Measurements from ENCODE around the gene HYAL3. TPM values are rescaled to one million over a fixed set of nuclear protein-coding genes. Genes with fewer than 3 reads are reported as not detected.
"Not testable (repeated sequence)": the region's sequence is repeated elsewhere in the genome, so short reads cannot be mapped to it uniquely, and the experiment has no call there.

Gene HYAL3
- total RNA-seq, 1 donor from 2014 or later = 3.7 TPM

DNA sequence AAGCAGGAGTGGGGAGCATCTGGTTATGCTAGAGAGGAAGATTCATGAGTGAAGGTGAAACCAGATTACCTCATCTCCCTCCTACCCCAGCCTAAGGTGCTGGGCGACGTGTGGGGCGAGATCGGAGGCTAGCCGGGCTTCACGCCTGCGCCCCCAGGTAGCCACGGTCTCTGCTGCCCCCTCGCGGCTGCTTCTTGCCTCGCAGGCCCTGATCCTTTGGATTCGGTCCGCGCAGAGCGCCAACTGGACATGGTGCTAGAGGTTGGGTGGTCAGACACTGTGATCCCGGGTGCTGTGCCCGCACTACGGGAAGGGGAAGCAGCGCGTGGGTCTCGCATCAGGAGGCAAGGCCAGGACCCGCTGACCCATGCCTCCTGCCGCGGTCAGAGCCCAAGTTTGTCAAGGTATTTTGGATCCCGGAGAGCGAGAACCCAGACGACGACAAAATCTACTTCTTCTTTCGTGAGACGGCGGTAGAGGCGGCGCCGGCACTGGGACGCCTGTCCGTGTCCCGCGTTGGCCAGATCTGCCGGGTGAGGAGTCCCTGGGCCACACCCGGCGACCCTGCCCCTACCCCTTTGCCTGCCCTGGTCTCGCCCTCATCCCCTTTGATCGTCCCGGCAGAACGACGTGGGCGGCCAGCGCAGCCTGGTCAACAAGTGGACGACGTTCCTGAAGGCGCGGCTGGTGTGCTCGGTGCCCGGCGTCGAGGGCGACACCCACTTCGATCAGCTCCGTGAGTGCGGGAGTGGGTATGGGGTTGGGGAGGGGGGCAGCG, 26.1 kb downstream of the HYAL3 start:
- peaks cover 0 to 8% (median 0%) of the 10 kb centered on the region in 3 donors for H3K27me3 ChIP-seq (ENCODE audit: control insufficient read depth in 3 of 3, insufficient read depth in 3 of 3, low read length in 3 of 3)
- H3K9me3 ChIP-seq (ENCODE audit: control insufficient read depth in 3 of 3, low read length in 3 of 3) = no peaks in the 10 kb centered on the region
- peaks cover 35 to 50% (median 43%) of the 10 kb centered on the region in 3 donors for H3K4me1 ChIP-seq (ENCODE audit: control insufficient read depth in 3 of 3, insufficient read depth in 3 of 3, low read length in 3 of 3)
- no peak overlapping the region for H3K27ac ChIP-seq (ENCODE audit: low read depth, low read length)
- H3K4me3 ChIP-seq (ENCODE audit: low read length in 3 of 3) = peak overlapping the region; percentile 16 to 76 (median 52)
- H3K36me3 ChIP-seq (ENCODE audit: control insufficient read depth in 3 of 3, insufficient read depth in 3 of 3, low read length in 3 of 3) = no peaks in the 10 kb centered on the region
- peak overlapping the region; percentile 2 to 75 (median 73) for H3K9ac ChIP-seq (ENCODE audit: low read depth in 1 of 3, low read length in 3 of 3)

GRCh38 chr3:50272538-50272910, 26.7 kb downstream of the HYAL3 start:
- peak overlapping the region in 1 of 3 donors; percentile 75 for H3K9ac ChIP-seq (ENCODE audit: low read depth in 1 of 3, low read length in 3 of 3)
- not testable (repeated sequence) for H3K4me3 ChIP-seq (ENCODE audit: low read length in 3 of 3); H3K27ac ChIP-seq (ENCODE audit: low read depth, low read length); H3K9me3 ChIP-seq (ENCODE audit: control insufficient read depth in 3 of 3, low read length in 3 of 3); H3K36me3 ChIP-seq (ENCODE audit: control insufficient read depth in 3 of 3, insufficient read depth in 3 of 3, low read length in 3 of 3); H3K27me3 ChIP-seq (ENCODE audit: control insufficient read depth in 3 of 3, insufficient read depth in 3 of 3, low read length in 3 of 3)
- H3K4me1 ChIP-seq (ENCODE audit: control insufficient read depth in 3 of 3, insufficient read depth in 3 of 3, low read length in 3 of 3) = peaks cover 38 to 52% (median 43%) of the 10 kb centered on the region in 3 donors

- Histone ChIP-seq H3K9ac (ENCODE audit: low read depth in 1 of 3, low read length in 3 of 3) (no peak overlapping the region), H3K9me3 (ENCODE audit: control insufficient read depth in 3 of 3, low read length in 3 of 3) (no peaks in the 10 kb centered on the region), H3K27ac (ENCODE audit: low read depth, low read length) (no peak overlapping the region), H3K4me1 (ENCODE audit: control insufficient read depth in 3 of 3, insufficient read depth in 3 of 3, low read length in 3 of 3) (peaks cover 48 to 63% (median 53%) of the 10 kb centered on the region in 3 donors), H3K36me3 (ENCODE audit: control insufficient read depth in 3 of 3, insufficient read depth in 3 of 3, low read length in 3 of 3) (no peaks in the 10 kb centered on the region), H3K27me3 (ENCODE audit: control insufficient read depth in 3 of 3, insufficient read depth in 3 of 3, low read length in 3 of 3) (peaks cover 0 to 7% (median 0%) of the 10 kb centered on the region in 3 donors), H3K4me3 (ENCODE audit: low read length in 3 of 3) (no peak overlapping the region)
These were observed 27.8 kb downstream of the HYAL3 start for GRCh38 chr3:50271314-50271936.

DNA sequence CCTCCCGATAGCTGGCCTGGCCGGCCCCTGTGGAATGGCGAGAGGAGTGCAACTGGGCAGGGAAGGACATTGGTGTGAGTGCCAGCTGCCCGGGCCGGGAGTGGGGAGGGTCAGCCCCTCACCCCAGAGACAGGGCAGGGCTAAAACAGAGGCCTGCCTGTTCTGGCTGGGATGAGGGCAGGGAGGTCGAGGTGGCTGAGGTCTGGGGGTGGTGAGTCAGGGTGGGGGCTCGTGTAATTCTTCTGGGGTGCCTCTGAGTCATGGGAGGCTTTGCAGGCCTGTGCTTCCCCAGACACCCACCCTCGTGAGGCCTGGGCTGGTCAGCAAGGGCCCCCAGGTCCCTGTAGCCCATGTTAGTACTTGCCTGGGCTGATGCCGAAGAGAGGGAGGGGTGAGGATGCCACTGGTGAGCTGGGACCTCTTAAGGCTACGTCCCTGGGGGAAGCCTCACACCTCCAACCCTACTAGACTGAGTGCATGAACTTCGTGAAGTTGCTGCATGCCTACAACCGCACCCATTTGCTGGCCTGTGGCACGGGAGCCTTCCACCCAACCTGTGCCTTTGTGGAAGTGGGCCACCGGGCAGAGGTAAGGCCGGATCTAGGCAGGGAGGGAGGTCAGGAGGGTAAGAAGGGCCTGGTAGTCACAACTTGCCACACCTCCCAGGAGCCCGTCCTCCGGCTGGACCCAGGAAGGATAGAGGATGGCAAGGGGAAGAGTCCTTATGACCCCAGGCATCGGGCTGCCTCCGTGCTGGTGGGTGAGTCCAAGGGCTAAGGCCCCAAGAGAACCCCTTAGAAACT, 28.6 kb downstream of the HYAL3 start:
- Histone ChIP-seq H3K9me3 (ENCODE audit: control insufficient read depth in 3 of 3, low read length in 3 of 3) (no peaks in the 10 kb centered on the region), H3K9ac (ENCODE audit: low read depth in 1 of 3, low read length in 3 of 3) (peak overlapping the region in 1 of 3 donors; percentile 90), H3K27ac (ENCODE audit: low read depth, low read length) (no peak overlapping the region), H3K36me3 (ENCODE audit: control insufficient read depth in 3 of 3, insufficient read depth in 3 of 3, low read length in 3 of 3) (no peaks in the 10 kb centered on the region), H3K27me3 (ENCODE audit: control insufficient read depth in 3 of 3, insufficient read depth in 3 of 3, low read length in 3 of 3) (peaks cover 0 to 3% (median 0%) of the 10 kb centered on the region in 3 donors), H3K4me1 (ENCODE audit: control insufficient read depth in 3 of 3, insufficient read depth in 3 of 3, low read length in 3 of 3) (peaks cover 56 to 71% (median 61%) of the 10 kb centered on the region in 3 donors), H3K4me3 (ENCODE audit: low read length in 3 of 3) (peak overlapping the region in 1 of 3 donors; percentile 76)

DNA sequence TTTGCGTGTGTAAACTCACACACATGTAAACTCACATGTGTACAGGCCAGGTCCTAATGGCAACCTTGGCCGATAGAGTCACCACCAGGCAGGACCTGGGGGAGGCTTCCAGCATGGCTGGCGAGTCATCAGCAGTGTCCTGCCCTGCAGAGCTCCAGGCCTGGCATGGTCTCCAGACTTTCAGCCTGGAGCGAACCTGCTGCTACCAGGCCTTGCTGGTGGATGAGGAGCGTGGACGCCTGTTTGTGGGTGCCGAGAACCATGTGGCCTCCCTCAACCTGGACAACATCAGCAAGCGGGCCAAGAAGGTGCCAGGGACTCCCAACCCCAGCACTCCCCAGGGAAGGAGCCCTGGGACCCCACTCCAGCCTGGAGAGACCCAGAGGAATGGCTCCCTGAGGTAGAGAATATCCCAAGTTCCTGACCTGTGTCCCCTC, 29.2 kb downstream of the HYAL3 start:
- Histone ChIP-seq H3K4me3 (ENCODE audit: low read length in 3 of 3) (peak overlapping the region in 2 of 3 donors; percentile 64 to 76), H3K27ac (ENCODE audit: low read depth, low read length) (no peak overlapping the region), H3K36me3 (ENCODE audit: control insufficient read depth in 3 of 3, insufficient read depth in 3 of 3, low read length in 3 of 3) (no peaks in the 10 kb centered on the region), H3K9ac (ENCODE audit: low read depth in 1 of 3, low read length in 3 of 3) (peak overlapping the region; percentile 21 to 90 (median 64)), H3K4me1 (ENCODE audit: control insufficient read depth in 3 of 3, insufficient read depth in 3 of 3, low read length in 3 of 3) (peaks cover 62 to 77% (median 68%) of the 10 kb centered on the region in 3 donors), H3K27me3 (ENCODE audit: control insufficient read depth in 3 of 3, insufficient read depth in 3 of 3, low read length in 3 of 3) (peaks cover 0 to 3% (median 0%) of the 10 kb centered on the region in 3 donors), H3K9me3 (ENCODE audit: control insufficient read depth in 3 of 3, low read length in 3 of 3) (no peaks in the 10 kb centered on the region)

DNA sequence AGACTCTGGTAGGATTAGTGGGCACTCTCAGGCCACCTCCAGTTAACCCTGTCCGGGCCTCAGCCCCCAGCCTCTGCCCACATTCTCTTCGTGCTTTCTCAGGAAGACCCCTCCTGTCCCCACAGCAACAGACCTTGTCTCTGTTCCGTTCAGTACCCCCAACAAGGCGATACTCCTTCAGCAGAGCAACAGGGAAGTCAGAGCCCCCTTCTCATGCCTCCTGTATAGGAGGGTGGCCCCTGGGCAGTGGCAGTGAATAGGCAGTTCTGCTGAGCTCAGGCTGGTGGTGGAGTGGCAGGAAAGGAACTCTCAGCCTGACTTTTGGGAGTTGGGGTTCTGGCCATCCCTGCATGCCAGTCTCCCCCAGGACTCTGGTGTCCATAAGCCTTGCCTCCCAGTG, 29.7 kb downstream of the HYAL3 start:
- Histone ChIP-seq H3K36me3 (ENCODE audit: control insufficient read depth in 3 of 3, insufficient read depth in 3 of 3, low read length in 3 of 3) (no peaks in the 10 kb centered on the region), H3K27ac (ENCODE audit: low read depth, low read length) (peak overlapping the region; percentile 69), H3K9ac (ENCODE audit: low read depth in 1 of 3, low read length in 3 of 3) (peak overlapping the region; percentile 64 to 90 (median 70)), H3K4me1 (ENCODE audit: control insufficient read depth in 3 of 3, insufficient read depth in 3 of 3, low read length in 3 of 3) (peaks cover 66 to 80% (median 69%) of the 10 kb centered on the region in 3 donors), H3K9me3 (ENCODE audit: control insufficient read depth in 3 of 3, low read length in 3 of 3) (no peaks in the 10 kb centered on the region), H3K27me3 (ENCODE audit: control insufficient read depth in 3 of 3, insufficient read depth in 3 of 3, low read length in 3 of 3) (peaks cover 0 to 1% (median 0%) of the 10 kb centered on the region in 3 donors), H3K4me3 (ENCODE audit: low read length in 3 of 3) (peak overlapping the region; percentile 24 to 76 (median 64))

GRCh38 chr3:50268703-50269451, 30.3 kb downstream of the HYAL3 start, which contains the start of gene SEMA3B:
Gene SEMA3B, plus strand, starts transcription at chr3:50269147. Its CDS starts 94 bp downstream, at chr3:50269241.
- Histone ChIP-seq H3K9ac (ENCODE audit: low read depth in 1 of 3, low read length in 3 of 3) (peak within 1 kb of the TSS; percentile 83 to 90 (median 86)), H3K36me3 (ENCODE audit: control insufficient read depth in 3 of 3, insufficient read depth in 3 of 3, low read length in 3 of 3) (no peaks in the 10 kb centered on the region), H3K27ac (ENCODE audit: low read depth, low read length) (peak within 1 kb of the TSS; percentile 79), H3K9me3 (ENCODE audit: control insufficient read depth in 3 of 3, low read length in 3 of 3) (no peaks in the 10 kb centered on the region), H3K4me1 (ENCODE audit: control insufficient read depth in 3 of 3, insufficient read depth in 3 of 3, low read length in 3 of 3) (peaks cover 68 to 82% (median 70%) of the 10 kb centered on the region in 3 donors), H3K27me3 (ENCODE audit: control insufficient read depth in 3 of 3, insufficient read depth in 3 of 3, low read length in 3 of 3) (no peaks in the 10 kb centered on the region), H3K4me3 (ENCODE audit: low read length in 3 of 3) (peak within 1 kb of the TSS; percentile 74 to 87 (median 76))

- peaks cover 66 to 78% (median 71%) of the 10 kb centered on the region in 3 donors for H3K4me1 ChIP-seq (ENCODE audit: control insufficient read depth in 3 of 3, insufficient read depth in 3 of 3, low read length in 3 of 3)
- H3K4me3 ChIP-seq (ENCODE audit: low read length in 3 of 3) = peak overlapping the region; percentile 74 to 87 (median 76)
- peak overlapping the region; percentile 83 to 90 (median 86) for H3K9ac ChIP-seq (ENCODE audit: low read depth in 1 of 3, low read length in 3 of 3)
- no peaks in the 10 kb centered on the region for H3K36me3 ChIP-seq (ENCODE audit: control insufficient read depth in 3 of 3, insufficient read depth in 3 of 3, low read length in 3 of 3)
- no peaks in the 10 kb centered on the region for H3K9me3 ChIP-seq (ENCODE audit: control insufficient read depth in 3 of 3, low read length in 3 of 3)
- peak overlapping the region; percentile 69 for H3K27ac ChIP-seq (ENCODE audit: low read depth, low read length)
- H3K27me3 ChIP-seq (ENCODE audit: control insufficient read depth in 3 of 3, insufficient read depth in 3 of 3, low read length in 3 of 3) = no peaks in the 10 kb centered on the region
These were observed 30.9 kb downstream of the HYAL3 start for GRCh38 chr3:50268276-50268675.

DNA sequence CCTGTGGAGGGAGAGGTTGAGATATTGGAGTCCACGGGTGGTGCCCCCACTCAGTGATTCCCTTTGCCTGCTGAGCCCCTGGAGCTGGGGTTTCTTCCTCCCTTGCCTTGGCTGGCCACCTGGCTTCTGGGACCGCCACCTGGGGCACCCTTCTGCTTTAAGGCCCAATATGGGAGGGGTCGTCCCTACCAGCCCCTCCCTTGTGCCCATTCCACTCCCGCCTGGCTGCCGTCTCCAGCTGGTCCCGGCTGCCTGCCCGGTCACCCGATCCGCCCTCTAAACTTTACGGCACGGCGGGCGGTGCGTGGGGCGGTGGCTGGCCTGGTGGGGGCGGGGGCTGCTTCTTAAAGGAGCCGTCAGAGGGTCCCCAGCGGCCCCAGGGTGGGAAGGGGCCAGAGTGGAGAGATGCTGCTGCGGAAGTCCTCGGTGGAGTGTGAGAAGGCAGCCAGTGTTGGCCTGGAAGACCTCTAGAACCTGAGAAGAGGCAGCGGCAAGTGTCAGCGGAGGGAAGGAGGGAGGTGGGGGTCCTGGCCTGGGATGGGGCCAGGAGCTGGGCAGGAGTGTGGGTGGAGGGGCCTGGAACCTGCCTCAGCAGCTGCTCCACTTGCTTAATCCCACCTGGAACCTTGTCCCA, 31.8 kb downstream of the HYAL3 start:
- peak overlapping the region; percentile 83 to 90 (median 86) for H3K9ac ChIP-seq (ENCODE audit: low read depth in 1 of 3, low read length in 3 of 3)

More for the DNA sequence above, 31.8 kb downstream of the HYAL3 start:
- peak overlapping the region; percentile 79 for H3K27ac ChIP-seq (ENCODE audit: low read depth, low read length)
- no peaks in the 10 kb centered on the region for H3K27me3 ChIP-seq (ENCODE audit: control insufficient read depth in 3 of 3, insufficient read depth in 3 of 3, low read length in 3 of 3)
- H3K4me1 ChIP-seq (ENCODE audit: control insufficient read depth in 3 of 3, insufficient read depth in 3 of 3, low read length in 3 of 3) = peaks cover 67 to 74% (median 67%) of the 10 kb centered on the region in 3 donors
- H3K4me3 ChIP-seq (ENCODE audit: low read length in 3 of 3) = peak overlapping the region; percentile 75 to 87 (median 76)
- H3K36me3 ChIP-seq (ENCODE audit: control insufficient read depth in 3 of 3, insufficient read depth in 3 of 3, low read length in 3 of 3) = no peaks in the 10 kb centered on the region
- no peaks in the 10 kb centered on the region for H3K9me3 ChIP-seq (ENCODE audit: control insufficient read depth in 3 of 3, low read length in 3 of 3)

Data from skeletal muscle tissue (tissue), 4 donors.